HEK293 (cell line): ENCODE measurements around the gene ARPC2.

ENCODE experiments used
- CTCF ChIA-PET: fragments of 350-600 bp; formaldehyde crosslinking; extraction: SDS; loops from one replicate; lab custom pipeline; 2021; ENCODE audit warnings: antibody characterized with exemption; lab: Yijun Ruan, JAX
- POLR2A ChIA-PET: fragments of 300-600 bp; formaldehyde crosslinking; extraction: SDS; loops from one replicate; lab custom pipeline; 2020; ENCODE audit warnings: antibody characterized with exemption, inconsistent platforms; lab: Yijun Ruan, JAX
- H3K27ac ChIP-seq: fragments of 200-500 bp; sonication (Bioruptor generic); 2 replicates; pipeline ENCODE4 v1.5.1; 2014; ENCODE audit warnings: low read depth, low read length, control low read depth, inconsistent platforms; ENCODE audit errors: extremely low read depth
- H3K36me3 ChIP-seq, 2 experiments: fragments of 200-500 bp in 1 of 2; sonication (Bioruptor generic) in 1 of 2; 1 replicate in 1 of 2; 2 replicates in 1 of 2; pipeline ENCODE4 v1.5.1; 2014 to 2017; ENCODE audit warnings: inconsistent platforms in 2 of 2, low read length in 2 of 2; ENCODE audit not compliant: control insufficient read depth in 2 of 2, insufficient read depth in 1 of 2
- H3K4me1 ChIP-seq: fragments of 200-500 bp; sonication (Bioruptor generic); 2 replicates; pipeline ENCODE4 v1.5.1; 2014; ENCODE audit warnings: mild to moderate bottlenecking, low read length, inconsistent platforms; ENCODE audit not compliant: control insufficient read depth, insufficient read depth
- H3K4me3 ChIP-seq: 2 replicates; pipeline ENCODE4 v1.5.1; 2011; ENCODE audit warnings: low read depth, mild to moderate bottlenecking, control low read depth, low read length, moderate library complexity
- H3K9me3 ChIP-seq: fragments of 200-500 bp; sonication (Bioruptor generic); 2 replicates; pipeline ENCODE4 v1.5.1; 2014; ENCODE audit warnings: low read depth, low read length, inconsistent platforms; ENCODE audit not compliant: control insufficient read depth, insufficient read depth
- HIC1 ChIP-seq: fragments of 450-650 bp; formaldehyde crosslinking; IDR thresholded peaks from 2 replicates; pipeline ENCODE4 v1.5.1; 2016; ENCODE audit warnings: missing biosample characterization, missing genetic modification characterization
- HOXD13 ChIP-seq: sonication (generic); formaldehyde crosslinking; IDR thresholded peaks from 2 replicates; pipeline ENCODE4 v1.8.0; 2022; ENCODE audit warnings: missing genetic modification reagents, borderline replicate concordance
- KLF1 ChIP-seq: fragments of 450-650 bp; formaldehyde crosslinking; IDR thresholded peaks from 2 replicates; pipeline ENCODE4 v1.5.1; 2016; ENCODE audit warnings: missing biosample characterization, missing genetic modification characterization
- KLF17 ChIP-seq: fragments of 450-650 bp; formaldehyde crosslinking; IDR thresholded peaks from 2 replicates; pipeline ENCODE4 v1.5.1; 2016; ENCODE audit warnings: missing biosample characterization, missing genetic modification characterization
- PRDM10 ChIP-seq: fragments of 450-650 bp; formaldehyde crosslinking; IDR thresholded peaks from 2 replicates; pipeline ENCODE4 v1.5.1; 2016; ENCODE audit warnings: missing biosample characterization, missing genetic modification characterization
- SP7 ChIP-seq: fragments of 450-650 bp; formaldehyde crosslinking; IDR thresholded peaks from 2 replicates; pipeline ENCODE4 v1.5.1; 2016; ENCODE audit warnings: missing biosample characterization, missing genetic modification characterization
- TSHZ1 ChIP-seq: fragments of 450-650 bp; formaldehyde crosslinking; IDR thresholded peaks from 2 replicates; pipeline ENCODE4 v1.5.1; 2016; ENCODE audit warnings: missing biosample characterization, missing genetic modification characterization, borderline replicate concordance
- WT1 ChIP-seq: fragments of 450-650 bp; formaldehyde crosslinking; IDR thresholded peaks from 2 replicates; pipeline ENCODE4 v1.5.1; 2016; ENCODE audit warnings: missing biosample characterization, missing genetic modification characterization
- ZBTB10 ChIP-seq: fragments of 450-650 bp; formaldehyde crosslinking; IDR thresholded peaks from 2 replicates; pipeline ENCODE4 v1.5.1; 2016; ENCODE audit warnings: missing biosample characterization, missing genetic modification characterization
- ZBTB7A ChIP-seq: fragments of 450-650 bp; formaldehyde crosslinking; IDR thresholded peaks from 2 replicates; pipeline ENCODE4 v1.5.1; 2016; ENCODE audit warnings: low read depth, missing biosample characterization, missing genetic modification characterization
- ZNF138 ChIP-seq: fragments of 450-650 bp; formaldehyde crosslinking; IDR thresholded peaks from 2 replicates; pipeline ENCODE4 v1.5.1; 2016; ENCODE audit warnings: missing biosample characterization, missing genetic modification characterization, borderline replicate concordance
- ZNF16 ChIP-seq: fragments of 450-650 bp; formaldehyde crosslinking; IDR thresholded peaks from 2 replicates; pipeline ENCODE4 v1.5.1; 2016; ENCODE audit warnings: low read depth, missing biosample characterization, missing genetic modification characterization
- ZNF174 ChIP-seq: fragments of 450-650 bp; formaldehyde crosslinking; IDR thresholded peaks from 2 replicates; pipeline ENCODE4 v1.5.0; 2017; ENCODE audit warnings: missing biosample characterization, mild to moderate bottlenecking, missing genetic modification characterization
- ZNF274 ChIP-seq, 2 experiments: fragments of 200-500 bp in 1 of 2; fragments of 450-650 bp in 1 of 2; sonication (Bioruptor generic) in 1 of 2; formaldehyde crosslinking in 1 of 2; IDR thresholded peaks; 2 replicates each; pipeline versions ENCODE4 v1.5.1 to v1.6.1; 2014 to 2016; ENCODE audit warnings: borderline replicate concordance in 1 of 2, inconsistent platforms in 1 of 2, low read length in 1 of 2, missing biosample characterization in 1 of 2, missing genetic modification characterization in 1 of 2
- ZNF544 ChIP-seq: fragments of 450-650 bp; formaldehyde crosslinking; IDR thresholded peaks from 2 replicates; pipeline ENCODE4 v1.5.0; 2017; ENCODE audit warnings: missing biosample characterization, missing genetic modification characterization
- ZNF558 ChIP-seq: fragments of 450-650 bp; formaldehyde crosslinking; IDR thresholded peaks from 2 replicates; pipeline ENCODE4 v1.5.1; 2016; ENCODE audit warnings: missing biosample characterization, missing genetic modification characterization
- ZNF561 ChIP-seq: fragments of 450-650 bp; IDR thresholded peaks from 2 replicates; pipeline ENCODE4 v1.5.1; 2018; ENCODE audit warnings: missing biosample characterization, missing genetic modification characterization, borderline replicate concordance
- ZNF639 ChIP-seq: fragments of 450-650 bp; formaldehyde crosslinking; IDR thresholded peaks from 2 replicates; pipeline ENCODE4 v1.5.1; 2016; ENCODE audit warnings: missing biosample characterization, missing genetic modification characterization
- ZNF670 ChIP-seq: fragments of 450-650 bp; formaldehyde crosslinking; IDR thresholded peaks from 2 replicates; pipeline ENCODE4 v1.5.1; 2016; ENCODE audit warnings: missing biosample characterization, missing genetic modification characterization, low read depth
- ZNF704 ChIP-seq: fragments of 450-650 bp; formaldehyde crosslinking; IDR thresholded peaks from 2 replicates; pipeline ENCODE4 v1.5.1; 2016; ENCODE audit warnings: missing biosample characterization, missing genetic modification characterization

Gene ARPC2

GRCh38 chr2:218296200-218296599, 79.2 kb downstream of the ARPC2 start:
- no peaks in the 10 kb centered on the region for H3K9me3 ChIP-seq
- no peak overlapping the region for H3K27ac ChIP-seq
- CTCF ChIA-PET = interaction anchor here (0.6 to 8.8 kb wide), 5 partner anchors 9 to 221 kb away, joined by 3 to 89 read pairs (median 5); partner anchors contain the start of genes AAMP and PNKD
- TF ChIP-seq HIC1 (tag by site-specific recombination) = no peak
- TF ChIP-seq ZNF544 (tag by site-specific recombination) = no peak
- TF ChIP-seq ZNF16 = no peak
- TF ChIP-seq KLF1 (tag by site-specific recombination) = peak; percentile 79
- TF ChIP-seq HOXD13 (CRISPR knock-in tag) = no peak
- no peak for TF ChIP-seq ZNF561 (tag by site-specific recombination)
- TF ChIP-seq SP7 = no peak
- no peak for TF ChIP-seq ZBTB10 (tag by site-specific recombination)
- no peak for TF ChIP-seq ZNF174 (tag by site-specific recombination)
- TF ChIP-seq ZNF138 (tag by site-specific recombination) = no peak
- no peak for TF ChIP-seq KLF17 (tag by site-specific recombination)
- no peak for TF ChIP-seq ZNF639 (tag by site-specific recombination)
- TF ChIP-seq ZNF558 (tag by site-specific recombination) = no peak
- 0 out of 2 replicates have a peak, but pooled peaks have one; percentile 23 for TF ChIP-seq PRDM10 (tag by site-specific recombination)
- TF ChIP-seq TSHZ1 (tag by site-specific recombination) = no peak
- 0 out of 2 replicates have a peak, but pooled peaks have one; percentile 9 for TF ChIP-seq WT1 (tag by site-specific recombination)
- TF ChIP-seq ZBTB7A = no peak
- TF ChIP-seq ZNF670 = no peak
- no peak for TF ChIP-seq ZNF704 (tag by site-specific recombination)
- no peak for TF ChIP-seq ZNF274 (IDR thresholded peaks at IDR 0.05; ENCODE audit: low read length)
- no peak for TF ChIP-seq ZNF274 (tag by site-specific recombination; IDR thresholded peaks at IDR 0.05; ENCODE audit: borderline replicate concordance)
- no peaks in the 10 kb centered on the region for H3K36me3 ChIP-seq
- H3K4me3 ChIP-seq = no peak overlapping the region
- POLR2A ChIA-PET = interaction anchor here (1.7 kb wide), 1 partner anchor 9 kb away, joined by 6 read pairs; no protein-coding TSS in a partner anchor
- H3K4me1 ChIP-seq = peaks cover 3% of the 10 kb centered on the region; the same call in 1 of the 2 replicates
